AG09309 (cell line): ENCODE measurements around the gene CSNK1A1.

ENCODE experiments used
- DNase-seq: peaks from one replicate; pipeline ENCODE4 v3.0.0-alpha.2; 2010; ENCODE audit warnings: low read depth
- H3K4me3 ChIP-seq: 2 replicates; pipeline ENCODE4 v1.5.1; 2011; ENCODE audit warnings: mild to moderate bottlenecking, low read depth, low read length, moderate library complexity; ENCODE audit not compliant: control insufficient read depth
- TF ChIP-seq, protein P1 (sequence below): IDR thresholded peaks from 2 replicates; pipeline ENCODE4 v1.5.1; 2011; ENCODE audit warnings: mild to moderate bottlenecking, low read depth, low read length, inconsistent platforms; ENCODE audit not compliant: insufficient read depth, control insufficient read depth; ENCODE audit errors: missing control alignments

CSNK1A1 gene

DNA sequence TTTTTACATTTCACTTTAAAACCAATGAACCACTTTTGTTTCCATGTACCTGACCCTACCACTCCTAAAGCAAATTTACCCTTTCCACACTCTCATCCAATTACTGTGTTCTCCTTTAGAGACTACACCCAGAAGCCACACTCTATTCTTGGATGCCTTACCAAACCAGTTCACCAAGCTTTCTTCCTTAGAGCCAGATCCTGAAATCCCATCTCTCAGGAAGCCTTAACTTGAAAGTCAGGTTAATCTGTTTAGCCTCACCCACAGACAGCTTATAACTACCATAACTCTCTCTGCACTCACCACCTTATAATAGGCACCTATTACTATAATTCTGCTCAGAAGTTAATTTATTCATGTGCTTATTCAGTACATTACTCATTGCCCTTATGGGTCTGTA is 4.3 kb downstream of the CSNK1A1 start:
- DNase-seq: no peak
- TF ChIP-seq, protein P1, sequence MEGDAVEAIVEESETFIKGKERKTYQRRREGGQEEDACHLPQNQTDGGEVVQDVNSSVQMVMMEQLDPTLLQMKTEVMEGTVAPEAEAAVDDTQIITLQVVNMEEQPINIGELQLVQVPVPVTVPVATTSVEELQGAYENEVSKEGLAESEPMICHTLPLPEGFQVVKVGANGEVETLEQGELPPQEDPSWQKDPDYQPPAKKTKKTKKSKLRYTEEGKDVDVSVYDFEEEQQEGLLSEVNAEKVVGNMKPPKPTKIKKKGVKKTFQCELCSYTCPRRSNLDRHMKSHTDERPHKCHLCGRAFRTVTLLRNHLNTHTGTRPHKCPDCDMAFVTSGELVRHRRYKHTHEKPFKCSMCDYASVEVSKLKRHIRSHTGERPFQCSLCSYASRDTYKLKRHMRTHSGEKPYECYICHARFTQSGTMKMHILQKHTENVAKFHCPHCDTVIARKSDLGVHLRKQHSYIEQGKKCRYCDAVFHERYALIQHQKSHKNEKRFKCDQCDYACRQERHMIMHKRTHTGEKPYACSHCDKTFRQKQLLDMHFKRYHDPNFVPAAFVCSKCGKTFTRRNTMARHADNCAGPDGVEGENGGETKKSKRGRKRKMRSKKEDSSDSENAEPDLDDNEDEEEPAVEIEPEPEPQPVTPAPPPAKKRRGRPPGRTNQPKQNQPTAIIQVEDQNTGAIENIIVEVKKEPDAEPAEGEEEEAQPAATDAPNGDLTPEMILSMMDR: no peak
- H3K4me3 ChIP-seq: no peak overlapping the region

DNA sequence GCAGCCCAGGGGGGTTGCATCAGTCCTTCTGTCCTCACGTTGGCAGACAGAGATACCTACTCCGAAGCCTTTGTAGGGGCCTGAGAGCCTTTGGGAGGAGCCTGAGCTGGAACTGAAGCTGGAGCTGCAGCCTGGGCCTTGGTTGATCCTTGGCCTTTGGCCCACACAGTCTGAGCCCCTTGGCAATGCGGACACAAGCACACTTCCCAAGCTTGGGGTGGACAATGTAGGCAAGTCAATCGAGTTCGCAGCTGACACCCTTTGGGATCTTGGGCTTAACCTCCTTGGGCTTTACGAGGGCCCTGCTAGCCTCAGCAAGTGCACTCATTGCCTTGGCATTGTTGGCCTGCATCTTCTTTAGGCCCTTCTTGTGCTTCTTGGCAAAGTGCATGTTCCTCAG is 5.9 kb downstream of the CSNK1A1 start:
- no peak overlapping the region for H3K4me3 ChIP-seq
- TF ChIP-seq, protein P1: no peak
- DNase-seq: no peak

DNA sequence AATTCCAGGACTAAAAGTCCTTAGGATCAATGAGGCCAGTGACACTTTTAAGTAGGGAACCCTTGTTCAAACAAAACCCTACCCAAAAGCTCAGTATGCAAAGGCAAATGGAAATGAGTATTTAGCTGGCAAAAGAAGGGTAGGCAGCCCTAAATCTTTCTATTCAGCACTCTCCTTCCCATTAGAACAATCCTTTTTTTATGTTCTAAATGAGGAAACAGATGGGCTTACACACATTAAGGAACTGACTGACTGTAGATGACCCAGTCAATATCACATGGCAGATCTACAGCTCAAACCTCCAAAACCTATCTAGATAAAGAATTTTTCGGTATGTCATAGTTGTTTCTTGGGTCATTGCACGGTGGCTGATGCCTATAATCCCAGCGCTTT is 7.2 kb downstream of the CSNK1A1 start:
- TF ChIP-seq, protein P1: no peak
- H3K4me3 ChIP-seq: no peak overlapping the region
- DNase-seq: no peak

DNA sequence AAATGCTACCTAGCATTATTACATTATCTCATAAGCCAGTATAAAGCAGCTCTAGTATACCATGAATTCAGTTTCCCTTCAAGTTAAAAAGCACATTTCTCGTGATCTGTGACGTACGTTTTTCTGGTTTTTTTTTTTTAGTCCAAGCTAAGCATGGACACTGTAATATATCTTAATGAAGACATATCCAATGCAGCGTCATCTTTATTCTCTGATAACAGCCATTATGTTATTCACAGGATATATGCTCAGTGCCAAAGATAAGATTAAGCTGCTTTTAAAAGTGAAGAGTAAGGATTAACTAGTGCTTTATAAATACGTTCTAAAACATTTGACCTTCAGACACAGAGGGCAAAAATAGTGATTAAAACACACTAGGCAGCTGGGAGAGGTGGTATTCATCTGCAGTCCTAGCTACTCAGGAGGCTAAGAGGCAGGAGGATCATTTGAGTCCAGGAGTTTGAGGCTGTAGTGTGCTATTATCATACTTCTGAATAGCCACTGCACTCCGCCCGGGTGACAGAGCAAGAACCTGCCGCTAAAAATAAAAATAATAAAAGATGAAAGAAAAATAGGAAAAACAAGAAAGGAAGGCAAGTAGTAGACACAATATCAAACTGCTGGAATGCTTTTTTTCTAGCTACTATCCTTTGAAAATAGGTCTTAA is 7.7 kb downstream of the CSNK1A1 start:
- H3K4me3 ChIP-seq: no peak overlapping the region
- no peak for DNase-seq
- TF ChIP-seq, protein P1: no peak

DNA sequence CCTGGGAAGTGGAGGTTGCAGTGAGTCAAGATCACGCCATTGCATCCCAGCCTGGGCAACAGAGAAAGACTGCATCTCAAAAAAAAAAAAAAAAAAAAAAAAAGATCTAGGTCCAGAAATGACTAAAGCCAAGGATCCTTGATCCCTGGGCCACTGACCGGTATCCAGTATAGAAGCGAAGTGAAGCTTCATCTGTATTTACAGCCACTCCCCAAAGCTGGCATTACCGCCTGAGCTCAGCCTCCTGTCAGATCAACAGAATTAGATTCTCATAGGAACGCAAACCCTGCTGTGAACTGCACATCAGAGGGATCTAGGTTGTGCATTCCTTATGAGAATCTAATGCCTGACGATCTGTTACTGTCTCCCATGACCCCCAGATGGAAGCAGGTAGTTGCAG is 9.3 kb downstream of the CSNK1A1 start:
- TF ChIP-seq, protein P1: no peak
- DNase-seq: no peak
- no peak overlapping the region for H3K4me3 ChIP-seq

DNA sequence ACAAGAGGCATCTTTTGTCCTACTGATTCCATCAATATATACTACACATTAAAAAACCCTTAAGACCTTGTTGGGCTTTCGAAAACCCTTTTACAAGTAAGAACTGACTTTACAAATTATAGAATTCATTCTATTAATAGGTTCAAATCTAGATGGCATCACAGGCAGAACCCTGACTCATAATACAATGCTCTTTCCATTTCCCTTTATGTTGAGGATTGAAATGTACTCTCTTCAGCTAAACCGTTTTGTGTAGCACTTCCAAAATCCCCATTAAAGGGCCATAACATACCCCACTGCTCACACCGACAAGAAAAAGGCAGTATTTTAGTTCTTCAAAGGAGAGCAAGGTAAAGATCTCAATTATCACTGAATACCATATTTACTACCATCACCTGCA is 11.2 kb downstream of the CSNK1A1 start:
- TF ChIP-seq, protein P1: no peak
- no peak for DNase-seq
- no peak overlapping the region for H3K4me3 ChIP-seq
